Stimulated activated CD8-positive, alpha-beta memory T cell treated with anti-CD3 and anti-CD28 coated beads, Interleukin-4, amount 100 ng/mL, for 24 hours (primary cell): ENCODE results near the gene FIGNL1.

Source experiments
- DNase-seq: peaks from one replicate; pipeline ENCODE4 v3.0.0-alpha.2; 2020; ENCODE audit warnings: low read depth

Gene FIGNL1

GRCh38 chr7:50426280-50427045 lies 23.7 kb downstream of the FIGNL1 start:
- no peak for DNase-seq

GRCh38 chr7:50425318-50425717 lies 24.8 kb downstream of the FIGNL1 start:
- DNase-seq, result no peak

GRCh38 chr7:50423860-50424259 lies 26.3 kb downstream of the FIGNL1 start:
- no peak for DNase-seq

- DNase-seq, result no peak
Observed at GRCh38 chr7:50422858-50423257, 27.3 kb downstream of the FIGNL1 start.

- no peak for DNase-seq
Observed at GRCh38 chr7:50421043-50421442, 29.1 kb downstream of the FIGNL1 start.

- no peak for DNase-seq
Observed at GRCh38 chr7:50418526-50419290, 31.4 kb downstream of the FIGNL1 start.

- DNase-seq, result peak; percentile 60
Observed at GRCh38 chr7:50418086-50418515, 32.0 kb downstream of the FIGNL1 start.

- no peak for DNase-seq
Observed at GRCh38 chr7:50416527-50417182, 33.5 kb downstream of the FIGNL1 start.

GRCh38 chr7:50415844-50416364 lies 34.2 kb downstream of the FIGNL1 start:
- no peak for DNase-seq

GRCh38 chr7:50413561-50413960 lies 36.6 kb downstream of the FIGNL1 start:
- no peak for DNase-seq

GRCh38 chr7:50412973-50413372 lies 37.2 kb downstream of the FIGNL1 start:
- no peak for DNase-seq

- no peak for DNase-seq
Observed at GRCh38 chr7:50411332-50411731, 38.8 kb downstream of the FIGNL1 start.

GRCh38 chr7:50409856-50410745 lies 40.0 kb downstream of the FIGNL1 start:
- DNase-seq, result no peak

GRCh38 chr7:50406935-50407334 lies 43.2 kb downstream of the FIGNL1 start:
- no peak for DNase-seq

- DNase-seq, result no peak
Observed at GRCh38 chr7:50405221-50405620, 44.9 kb downstream of the FIGNL1 start.

GRCh38 chr7:50404392-50404791 lies 45.8 kb downstream of the FIGNL1 start:
- DNase-seq, result no peak

- DNase-seq, result no peak
Observed at GRCh38 chr7:50400114-50400513, 50.0 kb downstream of the FIGNL1 start.

- DNase-seq, result no peak
Observed at GRCh38 chr7:50399635-50400034, 50.5 kb downstream of the FIGNL1 start.

GRCh38 chr7:50399206-50399605 lies 50.9 kb downstream of the FIGNL1 start:
- DNase-seq, result no peak

- DNase-seq, result no peak
Observed at GRCh38 chr7:50397971-50398324, 52.2 kb downstream of the FIGNL1 start.

- no peak for DNase-seq
Observed at GRCh38 chr7:50397320-50397970, 52.7 kb downstream of the FIGNL1 start.
